SK-N-SH (cell line): Measurements from ENCODE around the gene PDGFRB. TPM values are rescaled to one million over a fixed set of nuclear protein-coding genes. Genes with fewer than 3 reads are reported as not detected.

Experiments
- CTCF ChIA-PET: fragments of 300-600, 350-600 bp; formaldehyde crosslinking; extraction: SDS; loops from one replicate; lab custom pipeline; 2021; lab: Yijun Ruan, JAX
- POLR2A ChIA-PET: fragments of 350-600 bp; sonication (Branson Sonifier 250); formaldehyde crosslinking; extraction: SDS; loops from one replicate; lab custom pipeline; 2020; ENCODE audit warnings: antibody characterized with exemption, inconsistent platforms; lab: Yijun Ruan, JAX
- DNase-seq: peaks from one replicate; pipeline ENCODE4 v3.0.0; 2012
- H2AFZ ChIP-seq: fragments of 200-600 bp; sonication (generic); 2 replicates; pipeline ENCODE4 v1.8.1; 2016; ENCODE audit warnings: antibody characterized with exemption, mild to moderate bottlenecking, low read depth
- H3F3A ChIP-seq: fragments of 200-600 bp; sonication (generic); replicated peaks from 2 replicates; pipeline ENCODE3; 2016; ENCODE audit warnings: antibody characterized with exemption, mild to moderate bottlenecking; ENCODE audit not compliant: insufficient read depth
- H3K27ac ChIP-seq, 2 experiments: fragments of 200-500 bp in 1 of 2; fragments of 200-600 bp in 1 of 2; sonication (Bioruptor generic) in 1 of 2; sonication (generic), shearing (Covaris generic) in 1 of 2; 2 replicates each; pipeline versions ENCODE4 v1.5.1 to v1.6.1; 2014 to 2016; ENCODE audit warnings: low read depth in 2 of 2, inconsistent platforms in 1 of 2, low read length in 1 of 2, mild to moderate bottlenecking in 1 of 2, mixed read lengths in 1 of 2
- H3K27me3 ChIP-seq: fragments of 200-600 bp; sonication (generic), shearing (Covaris generic); 2 replicates; pipeline ENCODE4 v1.6.1; 2016; ENCODE audit warnings: mixed run types; ENCODE audit not compliant: insufficient read depth
- H3K36me3 ChIP-seq, 2 experiments: fragments of 200-500 bp in 1 of 2; fragments of 200-600 bp in 1 of 2; sonication (Bioruptor generic) in 1 of 2; sonication (generic) in 1 of 2; replicated peaks in 1 of 2; 2 replicates each; pipeline versions ENCODE3 to v1.5.1; 2014 to 2016; ENCODE audit warnings: low read length in 1 of 2, mild to moderate bottlenecking in 1 of 2; ENCODE audit not compliant: insufficient read depth in 2 of 2, control insufficient read depth in 1 of 2
- H3K4me1 ChIP-seq, 2 experiments: fragments of 200-500 bp in 1 of 2; fragments of 200-600 bp in 1 of 2; sonication (Bioruptor generic) in 1 of 2; sonication (generic), shearing (Covaris generic) in 1 of 2; 2 replicates each; pipeline versions ENCODE4 v1.5.1 to v1.6.1; 2014 to 2016; ENCODE audit warnings: low read depth in 1 of 2, low read length in 1 of 2, mixed run types in 1 of 2; ENCODE audit not compliant: insufficient read depth in 2 of 2, control insufficient read depth in 1 of 2
- H3K4me2 ChIP-seq: fragments of 200-600 bp; sonication (generic), shearing (Covaris generic); 2 replicates; pipeline ENCODE4 v1.6.1; 2017; ENCODE audit warnings: mixed run types
- H3K4me3 ChIP-seq, 2 experiments: fragments of 200-500 bp in 1 of 2; fragments of 200-600 bp in 1 of 2; sonication (Bioruptor generic) in 1 of 2; sonication (generic), shearing (Covaris generic) in 1 of 2; 2 replicates each; pipeline versions ENCODE4 v1.5.1 to v1.8.1; 2014 to 2016; ENCODE audit warnings: low read depth in 2 of 2, inconsistent platforms in 1 of 2, low read length in 1 of 2, mild to moderate bottlenecking in 1 of 2, mixed read lengths in 1 of 2, moderate library complexity in 1 of 2
- H3K79me2 ChIP-seq: fragments of 200-600 bp; sonication (generic); 2 replicates; pipeline ENCODE4 v1.8.1; 2017; ENCODE audit warnings: mild to moderate bottlenecking; ENCODE audit not compliant: insufficient read depth
- H3K9ac ChIP-seq: fragments of 200-600 bp; sonication (generic); 2 replicates; pipeline ENCODE4 v1.6.1; 2017; ENCODE audit warnings: mixed run types
- H3K9me2 ChIP-seq: fragments of 200-600 bp; sonication (generic); 2 replicates; pipeline ENCODE4 v1.6.1; 2017; ENCODE audit warnings: mixed run types
- H3K9me3 ChIP-seq: fragments of 200-600 bp; sonication (generic); 2 replicates; pipeline ENCODE4 v1.6.1; 2017; ENCODE audit warnings: mixed run types, mild to moderate bottlenecking, moderate library complexity
- H4K20me1 ChIP-seq: fragments of 200-600 bp; sonication (generic); 2 replicates; pipeline ENCODE4 v1.6.1; 2017; ENCODE audit warnings: mild to moderate bottlenecking, mixed run types; ENCODE audit not compliant: insufficient read depth
- ELF1 ChIP-seq: IDR thresholded peaks from 2 replicates; pipeline ENCODE4 v1.4.0; 2012
- EZH2phosphoT487 ChIP-seq: fragments of 200-600 bp; sonication (generic); IDR thresholded peaks from 2 replicates; pipeline ENCODE4 v1.6.1; 2017; ENCODE audit warnings: low read depth, mixed run types, mild to moderate bottlenecking, antibody characterized with exemption, moderate library complexity, borderline replicate concordance
- FOSL2 ChIP-seq: IDR thresholded peaks from 2 replicates; pipeline ENCODE4 v1.4.0; 2012; ENCODE audit warnings: low read depth, mild to moderate bottlenecking, moderate library complexity, borderline replicate concordance
- FOXJ3 ChIP-seq: sonication (generic); formaldehyde crosslinking; IDR thresholded peaks from 2 replicates; pipeline ENCODE4 v1.5.1; 2020; ENCODE audit warnings: mild to moderate bottlenecking, missing genetic modification reagents
- GABPA ChIP-seq: IDR thresholded peaks from 2 replicates; pipeline ENCODE4 v1.4.0; 2012; ENCODE audit warnings: low read depth, mild to moderate bottlenecking
- GATA2 ChIP-seq: sonication (generic); formaldehyde crosslinking; IDR thresholded peaks from 2 replicates; pipeline ENCODE4 v1.5.0; 2020; ENCODE audit warnings: mild to moderate bottlenecking, missing genetic modification reagents
- MEF2A ChIP-seq: IDR thresholded peaks from 2 replicates; pipeline ENCODE4 v1.4.0; 2012; ENCODE audit warnings: low read depth, borderline replicate concordance
- MXI1 ChIP-seq: IDR thresholded peaks from 2 replicates; pipeline ENCODE4 v1.6.1; 2012; ENCODE audit warnings: mild to moderate bottlenecking, low read depth, low read length, improper control_type of control experiment
- POLR2AphosphoS5 ChIP-seq: IDR thresholded peaks from 2 replicates; pipeline ENCODE4 v1.6.1; 2012; ENCODE audit warnings: low read depth, low read length
- RCOR1 ChIP-seq: fragments of 150-350 bp; IDR thresholded peaks from 2 replicates; pipeline ENCODE4 v1.6.1; 2017; ENCODE audit warnings: antibody characterized with exemption, low read length
- RFX5 ChIP-seq: IDR thresholded peaks from 2 replicates; pipeline ENCODE4 v1.6.1; 2012; ENCODE audit warnings: mild to moderate bottlenecking, improper control_type of control experiment, low read length
- SIN3A ChIP-seq: IDR thresholded peaks from 2 replicates; pipeline ENCODE4 v1.6.1; 2012; ENCODE audit warnings: low read depth, mild to moderate bottlenecking, low read length, moderate library complexity, borderline replicate concordance
- SMC3 ChIP-seq: IDR thresholded peaks from 2 replicates; pipeline ENCODE4 v1.6.1; 2012; ENCODE audit warnings: low read depth, low read length, improper control_type of control experiment
- TAF1 ChIP-seq: IDR thresholded peaks from 2 replicates; pipeline ENCODE4 v1.6.1; 2012; ENCODE audit warnings: low read depth, mild to moderate bottlenecking, low read length, moderate library complexity, borderline replicate concordance
- TEAD4 ChIP-seq: IDR thresholded peaks from 2 replicates; pipeline ENCODE4 v1.4.0; 2012; ENCODE audit warnings: mild to moderate bottlenecking, borderline replicate concordance; ENCODE audit not compliant: insufficient read depth
- YY1 ChIP-seq: IDR thresholded peaks from 2 replicates; pipeline ENCODE4 v1.4.0; 2012; ENCODE audit warnings: low read depth, mild to moderate bottlenecking
- WGBS: methylation state at CpG from one replicate; pipeline ENCODE4 v1.1.6; 2017; ENCODE audit warnings: low lambda C conversion rate; 5-methylcytosine and 5-hydroxymethylcytosine counted together
- polyA plus RNA-seq, 3 experiments: library from polyadenylated mRNA; depleted of rRNA; stranded (reverse); fragments of >200 nt; gene quantifications; 2 replicates each; pipeline ENCODE4 v1.2.3, GENCODE V29; 2012
- TF ChIP-seq, protein P1 (sequence below): IDR thresholded peaks from 2 replicates; pipeline ENCODE4 v1.4.0; 2012; ENCODE audit warnings: low read depth, borderline replicate concordance
- TF ChIP-seq, protein P2 (sequence below): IDR thresholded peaks from 2 replicates; pipeline ENCODE4 v1.6.1; 2012; ENCODE audit warnings: mild to moderate bottlenecking, low read depth, low read length, moderate library complexity
- TF ChIP-seq, protein P3 (sequence below): IDR thresholded peaks from 2 replicates; pipeline ENCODE4; 2012
- TF ChIP-seq, protein P4 (sequence below): fragments of 150-350 bp; IDR thresholded peaks from 2 replicates; pipeline ENCODE4 v1.6.1; 2016; ENCODE audit warnings: mild to moderate bottlenecking, low read depth, low read length

Gene PDGFRB
- polyA plus RNA-seq, 1 of the 3 experiments (the other 2 are of a cell fraction) = 32.1 TPM

DNA sequence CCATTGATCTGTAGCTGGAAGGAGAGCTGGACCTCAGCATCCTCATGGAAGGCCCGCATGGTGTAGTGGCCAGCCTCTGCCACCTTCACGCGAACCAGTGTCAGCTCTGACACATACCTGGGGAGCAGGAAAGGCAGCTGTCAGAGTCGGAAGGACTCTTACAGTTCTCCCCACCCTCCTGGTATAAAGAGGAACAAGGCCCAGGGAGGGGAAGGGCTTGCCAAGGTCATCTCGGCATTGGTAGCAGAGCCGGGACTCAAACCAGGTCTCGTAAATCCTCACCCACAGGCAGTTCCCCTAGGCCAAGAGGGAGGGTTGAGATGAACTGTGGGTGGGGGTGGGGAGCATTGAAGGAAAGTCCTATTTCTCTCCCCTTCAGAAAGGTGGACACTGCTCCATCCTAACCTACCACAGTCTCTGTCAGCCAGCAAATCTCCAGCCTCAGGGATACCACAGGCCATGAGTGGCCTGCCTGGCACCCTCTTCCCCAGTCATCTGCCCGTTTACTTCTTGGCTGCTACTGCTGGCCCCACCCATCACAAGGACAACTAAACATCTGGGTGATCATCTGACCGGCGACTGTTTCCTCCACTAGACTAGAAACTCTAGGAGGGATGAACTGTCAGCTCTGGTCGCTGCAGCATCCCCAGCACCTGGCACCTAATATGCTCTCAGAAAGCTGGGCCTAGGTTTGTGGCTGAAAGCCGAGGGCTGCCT is 23.5 kb downstream of the PDGFRB start:
- Histone ChIP-seq H3K9me2 (no peaks in the 10 kb centered on the region), H3F3A (no peaks in the 10 kb centered on the region), H3K9ac (no peak overlapping the region), H3K4me3 (no peak overlapping the region), H4K20me1 (no peaks in the 10 kb centered on the region), H3K79me2 (no peaks in the 10 kb centered on the region; the same call in 1 of the 2 replicates), H3K36me3 (peaks cover 36 to 76% of the 10 kb centered on the region in 2 experiments), H3K27me3 (no peaks in the 10 kb centered on the region), H3K4me1 (peaks cover 3 to 13% of the 10 kb centered on the region in 2 experiments; a peak in 3 of 4 replicates), H2AFZ (no peak overlapping the region), H3K27ac (no peak overlapping the region), H3K4me2 (no peak overlapping the region), H3K9me3 (no peaks in the 10 kb centered on the region)
- no peak for TF ChIP-seq GATA2 (CRISPR knock-in tag)
- TF ChIP-seq SIN3A = no peak
- TF ChIP-seq GABPA = no peak
- TF ChIP-seq RCOR1 = no peak
- no peak for TF ChIP-seq FOSL2
- TF ChIP-seq RFX5 = no peak
- no peak for TF ChIP-seq YY1
- no peak for TF ChIP-seq MEF2A
- TF ChIP-seq FOXJ3 (CRISPR knock-in tag) = no peak
- CTCF ChIA-PET = interaction anchor here (0.8 to 12.5 kb wide), 5 partner anchors 9 to 129 kb away, joined by 3 to 173 read pairs (median 24); partner anchors contain the start of gene PDGFRB
- POLR2A ChIA-PET = no interaction called here
- 93% methylated on average over 10 of the region's 12 CpGs for WGBS
- DNase-seq = no peak

DNA sequence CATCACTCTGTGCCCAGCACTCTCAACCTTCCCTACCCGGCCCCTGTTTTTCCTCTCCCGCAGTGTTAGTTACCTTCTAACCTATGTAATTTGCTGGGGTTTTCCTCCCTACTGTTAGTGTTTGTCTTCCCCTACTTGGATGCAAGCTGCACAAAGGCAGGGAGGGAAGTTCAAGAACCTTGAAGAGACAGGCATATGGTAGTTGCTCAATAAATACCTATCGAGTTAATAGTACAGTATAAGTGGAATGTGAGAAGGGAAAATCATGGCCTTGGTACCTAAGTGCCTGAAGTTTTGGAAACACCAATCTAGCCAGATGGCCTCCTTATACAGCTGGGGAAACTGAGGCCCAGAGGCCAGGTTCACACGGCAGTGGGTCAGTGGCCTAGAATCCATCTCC is 24.2 kb downstream of the PDGFRB start:
- WGBS = 95% methylated on average over 4 of the region's 4 CpGs
- Histone ChIP-seq H3K9me3 (no peaks in the 10 kb centered on the region), H3K27ac (no peak overlapping the region), H3F3A (no peaks in the 10 kb centered on the region), H3K36me3 (peaks cover 37 to 77% of the 10 kb centered on the region in 2 experiments), H3K4me2 (no peak overlapping the region), H3K9ac (no peak overlapping the region), H2AFZ (no peak overlapping the region), H3K4me1 (peaks cover 0 to 7% of the 10 kb centered on the region in 2 experiments; a peak in 1 of 4 replicates), H4K20me1 (no peaks in the 10 kb centered on the region), H3K27me3 (no peaks in the 10 kb centered on the region), H3K4me3 (no peak overlapping the region), H3K79me2 (no peaks in the 10 kb centered on the region), H3K9me2 (no peaks in the 10 kb centered on the region)
- no peak for DNase-seq
- POLR2A ChIA-PET = no interaction called here
- CTCF ChIA-PET = interaction anchor here (0.8 to 12.5 kb wide), 10 partner anchors 8 to 305 kb away, joined by 3 to 173 read pairs (median 4); partner anchors contain the start of gene PDGFRB
- TF ChIP-seq, protein P1, sequence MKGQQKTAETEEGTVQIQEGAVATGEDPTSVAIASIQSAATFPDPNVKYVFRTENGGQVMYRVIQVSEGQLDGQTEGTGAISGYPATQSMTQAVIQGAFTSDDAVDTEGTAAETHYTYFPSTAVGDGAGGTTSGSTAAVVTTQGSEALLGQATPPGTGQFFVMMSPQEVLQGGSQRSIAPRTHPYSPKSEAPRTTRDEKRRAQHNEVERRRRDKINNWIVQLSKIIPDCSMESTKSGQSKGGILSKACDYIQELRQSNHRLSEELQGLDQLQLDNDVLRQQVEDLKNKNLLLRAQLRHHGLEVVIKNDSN = no peak
- no peak for TF ChIP-seq ELF1
- TF ChIP-seq, protein P2, sequence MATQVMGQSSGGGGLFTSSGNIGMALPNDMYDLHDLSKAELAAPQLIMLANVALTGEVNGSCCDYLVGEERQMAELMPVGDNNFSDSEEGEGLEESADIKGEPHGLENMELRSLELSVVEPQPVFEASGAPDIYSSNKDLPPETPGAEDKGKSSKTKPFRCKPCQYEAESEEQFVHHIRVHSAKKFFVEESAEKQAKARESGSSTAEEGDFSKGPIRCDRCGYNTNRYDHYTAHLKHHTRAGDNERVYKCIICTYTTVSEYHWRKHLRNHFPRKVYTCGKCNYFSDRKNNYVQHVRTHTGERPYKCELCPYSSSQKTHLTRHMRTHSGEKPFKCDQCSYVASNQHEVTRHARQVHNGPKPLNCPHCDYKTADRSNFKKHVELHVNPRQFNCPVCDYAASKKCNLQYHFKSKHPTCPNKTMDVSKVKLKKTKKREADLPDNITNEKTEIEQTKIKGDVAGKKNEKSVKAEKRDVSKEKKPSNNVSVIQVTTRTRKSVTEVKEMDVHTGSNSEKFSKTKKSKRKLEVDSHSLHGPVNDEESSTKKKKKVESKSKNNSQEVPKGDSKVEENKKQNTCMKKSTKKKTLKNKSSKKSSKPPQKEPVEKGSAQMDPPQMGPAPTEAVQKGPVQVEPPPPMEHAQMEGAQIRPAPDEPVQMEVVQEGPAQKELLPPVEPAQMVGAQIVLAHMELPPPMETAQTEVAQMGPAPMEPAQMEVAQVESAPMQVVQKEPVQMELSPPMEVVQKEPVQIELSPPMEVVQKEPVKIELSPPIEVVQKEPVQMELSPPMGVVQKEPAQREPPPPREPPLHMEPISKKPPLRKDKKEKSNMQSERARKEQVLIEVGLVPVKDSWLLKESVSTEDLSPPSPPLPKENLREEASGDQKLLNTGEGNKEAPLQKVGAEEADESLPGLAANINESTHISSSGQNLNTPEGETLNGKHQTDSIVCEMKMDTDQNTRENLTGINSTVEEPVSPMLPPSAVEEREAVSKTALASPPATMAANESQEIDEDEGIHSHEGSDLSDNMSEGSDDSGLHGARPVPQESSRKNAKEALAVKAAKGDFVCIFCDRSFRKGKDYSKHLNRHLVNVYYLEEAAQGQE = no peak
- no peak for TF ChIP-seq MXI1
- TF ChIP-seq, protein P3, sequence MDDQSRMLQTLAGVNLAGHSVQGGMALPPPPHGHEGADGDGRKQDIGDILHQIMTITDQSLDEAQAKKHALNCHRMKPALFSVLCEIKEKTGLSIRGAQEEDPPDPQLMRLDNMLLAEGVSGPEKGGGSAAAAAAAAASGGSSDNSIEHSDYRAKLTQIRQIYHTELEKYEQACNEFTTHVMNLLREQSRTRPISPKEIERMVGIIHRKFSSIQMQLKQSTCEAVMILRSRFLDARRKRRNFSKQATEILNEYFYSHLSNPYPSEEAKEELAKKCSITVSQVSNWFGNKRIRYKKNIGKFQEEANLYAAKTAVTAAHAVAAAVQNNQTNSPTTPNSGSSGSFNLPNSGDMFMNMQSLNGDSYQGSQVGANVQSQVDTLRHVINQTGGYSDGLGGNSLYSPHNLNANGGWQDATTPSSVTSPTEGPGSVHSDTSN = no peak
- no peak for TF ChIP-seq YY1
- TF ChIP-seq TAF1 = no peak
- TF ChIP-seq, protein P4, sequence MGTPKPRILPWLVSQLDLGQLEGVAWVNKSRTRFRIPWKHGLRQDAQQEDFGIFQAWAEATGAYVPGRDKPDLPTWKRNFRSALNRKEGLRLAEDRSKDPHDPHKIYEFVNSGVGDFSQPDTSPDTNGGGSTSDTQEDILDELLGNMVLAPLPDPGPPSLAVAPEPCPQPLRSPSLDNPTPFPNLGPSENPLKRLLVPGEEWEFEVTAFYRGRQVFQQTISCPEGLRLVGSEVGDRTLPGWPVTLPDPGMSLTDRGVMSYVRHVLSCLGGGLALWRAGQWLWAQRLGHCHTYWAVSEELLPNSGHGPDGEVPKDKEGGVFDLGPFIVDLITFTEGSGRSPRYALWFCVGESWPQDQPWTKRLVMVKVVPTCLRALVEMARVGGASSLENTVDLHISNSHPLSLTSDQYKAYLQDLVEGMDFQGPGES = no peak
- no peak for TF ChIP-seq EZH2phosphoT487
- TF ChIP-seq POLR2AphosphoS5 = no peak
- no peak for TF ChIP-seq TEAD4
- no peak for TF ChIP-seq SMC3
